NB4 (cell line): Measurements from ENCODE around the gene LENEP.

Source experiments
- POLR2A ChIP-seq: IDR thresholded peaks from 2 replicates; pipeline ENCODE4 v1.6.1; 2011; ENCODE audit warnings: mild to moderate bottlenecking; ENCODE audit not compliant: insufficient read length; ENCODE audit errors: extremely low read depth
- TF ChIP-seq, protein P1 (sequence below): IDR thresholded peaks from one replicate; pipeline ENCODE4 v1.5.1; 2012; ENCODE audit warnings: low read depth, low read length
- TF ChIP-seq, protein P2 (sequence below): IDR thresholded peaks from 2 replicates; pipeline ENCODE4 v1.6.1; 2011; ENCODE audit warnings: low read depth, low read length

GRCh38 chr1:154962795-154963330 lies 30.5 kb upstream of the LENEP start:
- no peak for TF ChIP-seq POLR2A
- TF ChIP-seq, protein P1, sequence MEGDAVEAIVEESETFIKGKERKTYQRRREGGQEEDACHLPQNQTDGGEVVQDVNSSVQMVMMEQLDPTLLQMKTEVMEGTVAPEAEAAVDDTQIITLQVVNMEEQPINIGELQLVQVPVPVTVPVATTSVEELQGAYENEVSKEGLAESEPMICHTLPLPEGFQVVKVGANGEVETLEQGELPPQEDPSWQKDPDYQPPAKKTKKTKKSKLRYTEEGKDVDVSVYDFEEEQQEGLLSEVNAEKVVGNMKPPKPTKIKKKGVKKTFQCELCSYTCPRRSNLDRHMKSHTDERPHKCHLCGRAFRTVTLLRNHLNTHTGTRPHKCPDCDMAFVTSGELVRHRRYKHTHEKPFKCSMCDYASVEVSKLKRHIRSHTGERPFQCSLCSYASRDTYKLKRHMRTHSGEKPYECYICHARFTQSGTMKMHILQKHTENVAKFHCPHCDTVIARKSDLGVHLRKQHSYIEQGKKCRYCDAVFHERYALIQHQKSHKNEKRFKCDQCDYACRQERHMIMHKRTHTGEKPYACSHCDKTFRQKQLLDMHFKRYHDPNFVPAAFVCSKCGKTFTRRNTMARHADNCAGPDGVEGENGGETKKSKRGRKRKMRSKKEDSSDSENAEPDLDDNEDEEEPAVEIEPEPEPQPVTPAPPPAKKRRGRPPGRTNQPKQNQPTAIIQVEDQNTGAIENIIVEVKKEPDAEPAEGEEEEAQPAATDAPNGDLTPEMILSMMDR: no peak
- TF ChIP-seq, protein P2, sequence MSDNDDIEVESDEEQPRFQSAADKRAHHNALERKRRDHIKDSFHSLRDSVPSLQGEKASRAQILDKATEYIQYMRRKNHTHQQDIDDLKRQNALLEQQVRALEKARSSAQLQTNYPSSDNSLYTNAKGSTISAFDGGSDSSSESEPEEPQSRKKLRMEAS: no peak
